PFSK-1 (cell line): ENCODE measurements around the gene MC4R.

Experiments used
- FOXP2 ChIP-seq: optimal IDR thresholded peaks from 2 replicates; pipeline ENCODE3; 2011; ENCODE audit warnings: borderline replicate concordance, control low read depth, inconsistent platforms; ENCODE audit not compliant: insufficient read depth; ENCODE audit errors: extremely low read length, extremely low read depth
- POLR2AphosphoS5 ChIP-seq: IDR thresholded peaks from 2 replicates; pipeline ENCODE4 v1.6.1; 2012; ENCODE audit warnings: low read depth, mild to moderate bottlenecking, control low read depth, low read length, moderate library complexity
- REST ChIP-seq, 2 experiments: IDR thresholded peaks; 2 replicates each; pipeline versions ENCODE4 v1.6.1 to v1.8.0; 2011 to 2012; ENCODE audit warnings: low read depth in 2 of 2, low read length in 2 of 2, control low read depth in 1 of 2, inconsistent platforms in 1 of 2, mild to moderate bottlenecking in 1 of 2, moderate library complexity in 1 of 2; ENCODE audit not compliant: insufficient read depth in 1 of 2
- SIN3A ChIP-seq: IDR thresholded peaks from 2 replicates; pipeline ENCODE4 v1.6.1; 2012; ENCODE audit warnings: mild to moderate bottlenecking, low read length, moderate library complexity, borderline replicate concordance; ENCODE audit not compliant: insufficient read depth
- TAF1 ChIP-seq: IDR thresholded peaks from 2 replicates; pipeline ENCODE4 v1.6.1; 2012; ENCODE audit warnings: low read length, control low read depth, borderline replicate concordance; ENCODE audit not compliant: insufficient read depth

Gene MC4R

GRCh38 chr18:60358516-60358915 is 14.1 kb downstream of the MC4R start:
- TF ChIP-seq SIN3A: no peak
- TF ChIP-seq TAF1: no peak
- TF ChIP-seq POLR2AphosphoS5: no peak
- TF ChIP-seq FOXP2: no peak
- no peak for TF ChIP-seq REST (IDR thresholded peaks at IDR 0.05; ENCODE audit: insufficient read depth in 1 of 2, low read depth in 2 of 2, low read length in 2 of 2)

GRCh38 chr18:60350941-60351340 is 21.6 kb downstream of the MC4R start:
- TF ChIP-seq SIN3A: no peak
- TF ChIP-seq POLR2AphosphoS5: no peak
- TF ChIP-seq REST (IDR thresholded peaks at IDR 0.05; ENCODE audit: insufficient read depth in 1 of 2, low read depth in 2 of 2, low read length in 2 of 2): no peak
- no peak for TF ChIP-seq TAF1
- TF ChIP-seq FOXP2: no peak

- TF ChIP-seq FOXP2 (no peak), REST (IDR thresholded peaks at IDR 0.05; ENCODE audit: insufficient read depth in 1 of 2, low read depth in 2 of 2, low read length in 2 of 2) (no peak), SIN3A (no peak), POLR2AphosphoS5 (no peak), TAF1 (no peak)
Measured at GRCh38 chr18:60350150-60350549, 22.4 kb downstream of the MC4R start.

- no peak for TF ChIP-seq REST (IDR thresholded peaks at IDR 0.05; ENCODE audit: insufficient read depth in 1 of 2, low read depth in 2 of 2, low read length in 2 of 2)
- no peak for TF ChIP-seq TAF1
- TF ChIP-seq FOXP2: no peak
- TF ChIP-seq POLR2AphosphoS5: no peak
- no peak for TF ChIP-seq SIN3A
Measured at GRCh38 chr18:60347526-60348045, 25.0 kb downstream of the MC4R start.

GRCh38 chr18:60339018-60339417 is 33.6 kb downstream of the MC4R start:
- no peak for TF ChIP-seq POLR2AphosphoS5

GRCh38 chr18:60331890-60332289 is 40.7 kb downstream of the MC4R start:
- no peak for TF ChIP-seq TAF1
- TF ChIP-seq SIN3A: no peak
- no peak for TF ChIP-seq FOXP2
- TF ChIP-seq REST (IDR thresholded peaks at IDR 0.05; ENCODE audit: insufficient read depth in 1 of 2, low read depth in 2 of 2, low read length in 2 of 2): no peak
- no peak for TF ChIP-seq POLR2AphosphoS5
